ENCODE data around the gene B3GNT4.
"Not testable (repeated sequence)": the region's sequence is repeated elsewhere in the genome, so short reads cannot be mapped to it uniquely, and the experiment has no call there.

The B3GNT4 gene

DNA sequence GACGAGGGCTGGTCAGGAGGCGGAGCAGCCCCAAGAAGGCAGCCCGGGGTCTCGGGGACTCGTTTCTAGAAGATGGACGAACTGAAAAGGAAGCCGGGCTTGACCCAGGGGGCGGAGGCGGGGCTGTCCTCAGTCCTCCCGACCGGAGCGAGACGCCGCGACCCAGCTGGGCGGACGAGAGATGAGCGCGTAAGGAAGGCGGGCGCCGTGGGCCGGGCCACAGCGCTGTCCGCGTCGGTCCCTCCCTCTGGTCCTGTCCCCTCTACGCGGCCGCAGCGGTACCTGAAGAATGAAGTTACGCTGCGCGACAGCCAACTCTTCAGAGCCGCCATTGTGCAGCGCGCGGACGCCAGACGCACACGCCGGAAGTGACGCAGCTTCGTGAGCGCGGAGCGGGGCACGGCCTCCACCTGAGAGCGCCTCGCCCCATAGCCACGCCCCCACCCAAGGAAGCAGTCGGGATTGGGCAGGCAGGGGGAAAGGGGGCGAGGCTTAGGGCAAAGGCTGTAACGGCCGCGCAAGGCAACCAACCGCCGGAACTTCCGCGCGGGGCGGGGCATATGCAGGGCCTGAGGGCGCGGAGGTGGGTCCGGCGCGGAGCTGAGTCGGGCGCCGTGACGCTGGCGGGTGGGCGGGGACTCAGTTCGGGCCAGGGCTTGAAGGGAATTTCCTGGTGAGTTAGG is 22.3 kb downstream of the B3GNT4 start, which contains the start of gene DIABLO:
Gene DIABLO, minus strand, starts transcription at position 370 of the 683 bp plus-strand sequence. Its CDS starts 38 bp downstream, at position 332.
- peak; percentile 100 for DNase-seq

DNA sequence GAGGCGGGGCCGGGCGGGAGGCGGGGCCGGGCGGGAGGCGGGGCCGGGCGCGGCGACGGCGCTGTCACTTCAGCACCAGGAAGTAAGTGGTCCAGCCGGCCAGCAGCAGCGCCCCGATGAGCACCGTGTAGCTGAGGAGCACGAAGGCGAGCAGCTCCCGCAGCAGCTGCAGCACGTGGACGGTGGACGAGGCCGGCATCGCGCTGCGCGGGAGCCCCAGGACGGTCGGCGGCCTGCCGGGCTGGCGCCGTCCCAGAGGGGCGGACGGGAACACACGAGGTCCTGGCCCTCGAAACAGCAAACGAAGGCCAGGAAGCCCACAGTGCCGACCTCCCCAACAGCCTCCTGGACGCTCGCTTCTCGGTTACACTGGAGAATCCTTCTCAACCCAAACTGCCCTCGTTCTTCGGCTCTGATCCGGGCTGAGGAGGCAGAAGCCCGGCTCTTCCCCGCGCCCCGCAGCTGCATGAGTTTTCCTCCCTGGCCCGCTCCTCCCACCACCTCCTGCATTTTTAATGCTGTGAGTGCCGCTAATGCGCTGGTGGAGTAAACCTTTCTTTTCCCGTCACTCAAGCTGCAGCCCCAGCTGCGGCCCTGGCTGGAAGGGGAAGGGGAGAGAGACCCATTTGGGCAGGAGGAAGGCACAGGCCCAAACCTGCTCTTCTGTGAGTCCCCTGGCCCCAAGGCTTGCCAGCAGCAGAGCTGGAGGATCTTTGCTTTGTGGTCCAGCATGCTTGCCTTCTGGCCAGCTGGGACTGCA is 23.0 kb downstream of the B3GNT4 start:
- no peak for DNase-seq

DNA sequence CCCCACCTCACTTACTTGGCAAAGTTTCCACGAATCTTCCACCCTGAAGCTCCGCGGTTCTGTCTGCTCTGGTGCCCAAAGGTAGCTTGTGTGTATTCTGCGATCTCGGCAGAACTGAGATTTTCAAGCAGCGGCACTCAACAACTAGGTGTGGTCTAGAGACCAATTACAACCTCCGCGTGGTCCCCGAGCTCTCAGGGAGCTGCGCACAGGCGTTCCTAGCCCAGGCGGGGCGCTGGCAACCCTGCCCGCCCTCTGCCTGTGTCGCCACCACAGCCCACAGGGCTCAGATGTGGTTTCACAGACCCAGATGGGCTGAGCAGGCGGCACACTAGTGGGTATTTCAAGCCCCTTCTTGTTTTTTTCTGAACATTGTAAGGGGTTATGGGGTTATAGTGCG is 23.8 kb downstream of the B3GNT4 start:
- DNase-seq, result no peak

DNA sequence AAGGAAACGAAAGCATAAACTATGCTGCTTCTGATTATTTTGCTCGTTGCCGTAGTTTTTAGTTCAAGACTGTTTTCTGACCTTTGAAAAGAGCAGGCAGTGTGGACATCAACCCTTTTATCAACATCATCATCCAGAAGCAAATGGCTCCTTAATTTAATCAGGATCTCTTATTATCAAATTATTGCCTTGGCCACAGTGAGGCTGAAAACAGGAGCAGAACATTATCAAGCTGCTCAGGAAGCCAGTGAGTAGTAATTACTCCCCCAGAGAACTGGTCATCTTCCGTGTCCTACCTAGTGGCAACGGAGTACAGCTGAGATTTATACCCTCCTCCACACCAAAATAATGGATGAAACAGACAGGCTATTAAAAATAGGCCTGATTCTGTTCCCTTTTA is 24.6 kb downstream of the B3GNT4 start:
- no peak for DNase-seq

GRCh38 chr12:122230798-122231197 is 27.3 kb downstream of the B3GNT4 start:
- DNase-seq, result no peak

GRCh38 chr12:122232691-122233090 is 29.2 kb downstream of the B3GNT4 start:
- no peak for DNase-seq

DNA sequence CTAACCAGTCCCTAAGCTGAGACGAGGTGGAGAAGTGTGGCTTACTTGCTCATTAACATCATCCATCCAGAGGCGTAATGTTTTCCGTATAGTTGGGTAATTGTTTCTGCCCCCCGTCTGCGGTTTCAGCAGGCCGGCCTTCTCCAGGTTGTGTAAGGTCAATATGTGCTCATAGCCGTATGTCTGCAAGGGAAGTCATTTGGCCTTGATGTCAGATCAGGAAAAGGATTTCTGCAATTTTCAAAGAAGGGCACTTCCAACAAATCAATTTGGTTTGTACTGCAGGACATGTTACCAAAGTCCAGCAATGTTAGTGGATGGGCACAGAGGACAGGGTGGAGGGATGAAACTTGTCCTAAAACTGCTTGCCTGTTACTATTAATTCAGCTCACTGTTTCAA is 32.2 kb downstream of the B3GNT4 start:
- DNase-seq, result no peak

DNA sequence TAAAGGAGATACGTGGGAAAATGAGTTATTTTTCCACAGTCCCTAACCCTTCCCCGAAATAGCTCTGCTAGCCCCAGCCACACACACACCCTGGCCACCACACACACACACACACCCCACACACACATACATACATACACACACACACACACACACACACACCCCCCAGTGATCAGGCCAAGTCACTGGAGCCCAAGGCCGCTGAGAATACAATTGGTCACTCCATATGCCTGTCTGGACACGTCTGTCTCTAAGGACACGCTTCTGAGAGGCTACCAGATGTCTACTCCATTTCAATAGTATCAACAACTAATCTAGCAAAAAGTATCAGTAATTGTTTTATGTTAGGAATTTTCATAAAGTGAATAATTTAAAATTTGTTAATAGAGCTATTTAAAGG is 35.4 kb downstream of the B3GNT4 start:
- DNase-seq, result no peak

DNA sequence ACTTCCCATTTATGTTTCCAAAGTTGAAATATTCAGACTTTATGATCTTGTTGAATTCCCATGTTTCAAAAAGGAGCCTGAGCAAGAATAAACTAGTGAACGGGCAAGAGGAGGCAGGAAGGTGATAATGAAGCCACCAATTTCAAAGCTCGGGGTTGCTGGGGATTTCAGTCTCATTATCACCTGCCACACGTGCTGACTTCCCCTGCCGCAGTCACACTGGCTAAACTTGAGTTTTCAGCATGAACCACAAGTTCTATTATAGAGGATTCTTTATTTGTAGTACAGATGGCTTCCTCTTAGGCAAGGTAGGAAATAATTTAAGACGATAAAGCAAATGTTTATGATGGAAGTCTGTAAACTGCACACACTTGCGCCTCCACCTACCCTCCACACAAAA is 40.5 kb downstream of the B3GNT4 start:
- peak; percentile 17 for DNase-seq

DNA sequence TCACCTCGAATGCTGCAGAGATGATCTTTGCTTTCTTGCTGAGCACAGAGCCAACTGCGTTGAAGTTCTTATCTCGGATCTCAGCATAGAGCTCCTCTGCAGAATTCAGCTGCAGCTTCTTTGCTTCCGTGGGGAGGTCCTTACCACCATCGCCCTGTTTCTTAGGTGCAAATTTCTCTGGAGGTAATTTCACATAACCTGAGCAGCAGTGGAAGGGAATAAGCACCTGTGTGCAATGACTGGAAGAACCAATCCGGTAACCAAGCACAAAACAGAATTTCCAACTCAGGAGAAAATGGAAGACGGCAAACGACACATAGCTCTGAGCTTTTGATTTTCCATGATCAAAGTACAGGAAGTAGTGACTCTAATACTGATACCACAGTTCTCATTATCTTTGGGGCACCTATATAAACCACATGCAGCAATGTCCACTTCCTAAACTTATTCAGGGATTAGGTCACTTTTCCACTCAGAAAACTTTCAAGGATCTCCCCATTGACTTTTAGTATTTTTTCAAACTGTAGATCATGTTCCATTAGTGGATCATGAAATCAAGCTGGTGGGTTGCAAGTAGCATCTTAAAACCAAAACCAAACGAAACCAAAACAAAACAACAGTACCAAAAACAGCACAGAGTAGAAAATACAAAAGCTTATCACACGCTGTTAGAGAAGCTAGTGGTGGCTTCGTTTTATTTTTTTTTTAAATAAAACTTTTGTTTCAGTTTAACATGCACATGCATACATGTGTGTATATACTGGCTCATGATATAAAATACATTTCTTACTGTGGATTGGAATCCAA is 41.3 kb downstream of the B3GNT4 start:
- peak; percentile 7 for DNase-seq

DNA sequence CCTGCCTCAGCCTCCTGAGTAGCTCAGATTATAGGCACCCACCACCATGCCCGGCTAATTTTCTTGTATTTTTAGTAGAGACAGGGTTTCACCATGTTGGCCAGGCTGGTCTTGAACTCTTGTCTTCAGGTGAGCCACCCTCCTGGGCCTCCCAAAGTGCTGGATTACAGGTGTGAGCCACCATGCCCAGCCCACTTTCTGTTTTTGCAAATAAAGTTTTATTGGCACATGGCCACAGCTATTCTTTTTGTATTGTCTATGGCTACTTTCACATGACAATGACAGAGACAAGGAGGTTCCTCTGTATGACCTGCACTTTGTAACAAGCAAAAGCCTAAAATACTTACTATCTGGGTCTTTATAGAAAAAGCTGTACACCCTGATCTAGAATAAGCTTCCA is 42.0 kb downstream of the B3GNT4 start:
- DNase-seq, result no peak

GRCh38 chr12:122250047-122250446 is 46.5 kb downstream of the B3GNT4 start:
- DNase-seq, result no peak

DNA sequence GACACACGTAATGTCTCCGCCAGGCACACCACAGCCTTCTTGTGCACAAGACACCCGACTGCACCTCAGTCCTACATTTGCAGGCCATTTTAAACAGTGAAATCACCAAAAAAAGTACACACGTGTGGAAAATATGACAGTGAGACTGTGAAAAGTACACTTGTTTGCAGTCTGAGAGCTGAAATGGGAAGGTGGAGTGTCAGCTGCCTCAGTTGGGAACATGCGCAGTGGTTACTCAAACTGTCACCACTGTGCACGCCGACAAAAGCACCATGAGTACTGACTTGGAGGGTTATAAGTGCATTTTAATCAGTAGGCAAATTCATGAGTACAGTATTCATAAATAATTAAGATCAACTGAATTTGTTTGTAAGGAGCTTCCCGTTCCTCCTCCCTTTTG is 47.0 kb downstream of the B3GNT4 start:
- no peak for DNase-seq

DNA sequence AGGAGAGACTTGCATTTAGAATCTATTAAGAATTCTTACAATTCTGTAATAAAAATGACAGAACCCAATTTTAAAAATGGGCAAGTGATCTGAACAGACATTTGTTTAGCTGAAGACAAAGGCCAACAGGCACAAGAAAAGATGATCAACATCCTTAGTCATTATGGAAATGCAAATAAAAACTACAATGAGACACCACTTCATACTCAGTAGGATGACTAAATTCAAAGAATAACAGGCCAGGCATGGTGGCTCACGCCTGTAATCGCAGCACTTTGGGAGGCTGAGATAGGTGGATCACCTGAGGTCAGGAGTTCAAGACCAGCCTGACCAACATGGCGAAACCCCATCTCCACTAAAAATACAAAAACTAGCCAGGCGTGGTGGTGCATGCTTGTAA is 55.0 kb downstream of the B3GNT4 start:
- not testable (repeated sequence) for DNase-seq

Measured in stimulated activated CD4-positive, alpha-beta T cell treated with anti-CD3 and anti-CD28 coated beads, Interleukin-4, amount 100 ng/mL, for 24 hours (primary cell).